Dermis microvascular lymphatic vessel endothelial cell (primary cell): ENCODE measurements around the gene IRF2BP1. TPM values are rescaled to one million over a fixed set of nuclear protein-coding genes. Genes with fewer than 3 reads are reported as not detected.
"Not testable (repeated sequence)": the region's sequence is repeated elsewhere in the genome, so short reads cannot be mapped to it uniquely, and the experiment has no call there.

Experiments used
- DNase-seq, 2 donors: peaks; one replicate each; pipeline versions ENCODE4 v3.0.0 to v3.0.0-alpha.2; 2010; ENCODE audit warnings: low read depth in 2 of 2
- total RNA-seq: library from RNA; depleted of rRNA; stranded (reverse); fragments of >200 nt; gene quantifications from 2 replicates; pipeline ENCODE4 v1.2.1, GENCODE V29; 2014

IRF2BP1 gene
- total RNA-seq, 1 donor from 2014 or later, result 14.9 TPM

DNA sequence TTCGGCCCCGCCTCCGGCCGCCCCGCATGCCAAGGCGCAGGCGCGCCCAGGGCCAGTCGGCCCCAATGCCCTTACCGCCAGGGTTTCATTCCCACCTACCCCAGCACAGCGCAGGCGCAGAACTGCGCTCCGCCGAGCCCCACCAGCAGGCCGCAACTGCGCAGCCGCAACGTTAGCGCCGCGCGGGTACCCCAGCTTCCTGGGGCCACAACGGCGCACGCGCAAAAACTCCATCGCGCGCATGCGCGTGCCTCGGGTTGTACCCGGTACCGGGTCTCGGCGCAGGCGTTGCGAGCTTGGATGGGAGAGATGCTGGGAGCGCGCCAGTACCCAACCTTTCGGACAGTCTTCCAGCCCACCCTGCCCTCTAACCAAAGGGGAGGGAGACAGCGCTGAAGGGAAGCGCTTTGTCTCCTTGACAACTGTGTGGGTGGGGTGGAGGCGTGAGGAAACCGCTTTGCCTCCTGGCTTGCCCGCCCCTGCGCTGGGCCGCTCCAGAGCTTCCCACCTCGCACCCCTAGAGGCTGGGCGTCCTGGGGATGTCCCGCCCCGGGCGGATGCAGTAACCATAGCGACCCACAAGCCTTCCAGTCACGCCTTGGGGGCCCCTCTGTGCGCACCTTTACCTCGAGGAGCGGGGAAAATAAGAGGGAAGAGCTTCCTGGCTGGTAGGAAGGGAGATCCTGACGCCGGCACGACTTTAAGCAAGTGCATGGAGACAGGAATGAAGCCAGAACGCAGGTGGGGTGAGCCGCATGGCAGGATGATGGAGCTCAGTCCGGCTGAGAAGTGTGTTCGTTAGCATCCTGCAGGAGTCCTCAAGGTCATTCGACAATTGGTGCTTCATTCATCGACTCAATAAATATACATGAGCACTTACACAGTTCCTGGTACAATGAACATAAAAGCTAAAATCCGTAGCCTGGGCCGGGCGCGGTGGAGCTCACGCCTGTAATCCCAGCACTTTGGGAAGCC is 17.0 kb upstream of the IRF2BP1 start:
- DNase-seq, result peak; percentile 93 to 97

DNA sequence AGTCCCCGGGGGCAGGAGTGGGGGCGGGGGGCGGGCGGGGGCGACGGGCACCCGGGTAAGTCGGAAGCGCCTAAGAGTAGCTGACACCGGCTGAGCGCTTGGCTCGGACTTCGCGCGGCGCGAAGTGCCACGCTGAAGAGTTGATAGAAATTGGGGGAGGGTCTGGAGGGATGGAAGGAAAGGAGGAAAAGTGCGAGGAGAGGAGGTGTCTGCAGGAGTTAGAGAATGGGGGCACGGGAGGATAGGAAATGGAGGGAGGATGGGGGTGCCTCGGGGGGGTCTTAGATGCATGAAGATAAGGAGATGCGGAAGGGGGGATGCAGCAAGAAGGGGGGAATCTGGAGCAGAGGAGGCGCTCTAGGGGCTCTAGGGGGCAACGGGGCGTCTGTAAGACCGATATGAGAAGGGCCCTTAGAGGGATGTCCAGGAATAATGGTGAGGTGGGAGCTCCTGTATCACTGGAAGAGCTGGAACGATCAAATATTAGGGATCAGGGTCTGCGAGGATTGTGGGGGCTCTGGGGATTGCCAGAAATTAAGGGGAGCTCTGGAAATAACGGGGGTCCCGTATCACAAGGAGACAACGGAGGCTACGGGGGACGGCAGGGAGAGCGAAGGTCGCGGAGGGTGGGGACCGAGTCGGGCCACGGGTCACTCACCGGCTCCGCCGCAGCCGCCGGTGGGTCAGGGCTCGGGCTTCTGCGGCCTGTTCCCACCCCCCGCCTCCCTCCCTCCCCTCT is 16.1 kb upstream of the IRF2BP1 start, which contains the start of gene MYPOP:
Gene MYPOP (minus strand): TSS at position 702 of the 739 bp plus-strand sequence. CDS start 840 bp downstream, outside the sequence.
- peak in 1 of 2 donors; percentile 21 for DNase-seq

DNA sequence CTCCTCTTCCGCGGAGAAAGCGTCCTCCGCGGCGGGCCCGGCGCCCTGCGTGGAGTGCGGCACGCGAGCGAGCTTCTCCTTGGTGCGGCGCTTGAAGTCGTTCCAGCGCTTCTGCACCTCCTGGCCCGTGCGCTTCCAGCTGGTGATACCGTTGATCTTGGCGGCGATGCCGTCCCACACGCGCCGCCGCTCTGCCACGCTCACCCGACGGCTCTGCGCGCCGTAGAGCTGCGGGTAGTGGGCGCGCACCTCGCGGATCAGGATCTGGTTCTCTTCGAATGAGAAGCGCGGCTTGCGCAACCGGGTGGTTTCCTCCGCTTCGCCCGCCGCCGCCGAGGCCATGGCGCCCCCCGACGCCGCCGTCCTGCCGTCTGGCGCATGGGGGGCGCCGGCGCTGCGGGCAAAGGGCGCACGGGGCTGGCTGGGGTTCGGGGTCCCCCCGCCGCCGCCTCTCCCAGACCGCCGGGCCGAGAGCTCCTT is 15.5 kb upstream of the IRF2BP1 start:
- DNase-seq, result peak; percentile 15 to 47

DNA sequence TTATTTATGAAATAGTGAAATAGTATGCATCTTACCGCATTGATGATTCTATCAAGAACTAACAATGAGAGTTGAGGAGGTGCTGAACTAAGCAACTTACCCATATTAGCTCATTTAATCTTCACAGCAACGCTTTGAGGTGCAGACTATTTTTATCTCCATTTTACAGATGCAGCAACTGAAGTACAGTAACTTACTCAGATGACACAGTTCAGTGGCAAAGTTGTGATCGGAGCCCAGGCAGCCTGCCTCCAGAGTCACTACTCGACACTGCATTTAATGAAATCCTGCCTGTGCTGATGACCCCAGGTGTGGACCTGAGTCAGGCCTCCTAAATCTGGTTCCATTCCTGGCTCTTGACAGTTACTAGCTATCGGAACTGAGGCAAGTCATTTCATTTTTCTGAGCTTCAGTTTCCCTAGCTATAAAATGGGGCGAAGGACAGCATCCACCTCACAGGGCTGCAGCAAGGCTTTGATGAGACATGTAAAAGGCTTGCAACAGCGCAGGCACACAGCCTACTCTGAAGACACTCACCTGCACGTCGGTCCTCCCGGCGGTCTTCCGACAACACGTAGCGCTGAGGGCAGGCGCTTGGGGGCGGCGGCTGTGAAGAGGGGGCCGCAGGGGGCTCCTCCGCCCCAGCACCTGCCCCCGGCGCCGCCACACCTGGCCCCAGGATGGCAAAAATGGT is 14.9 kb upstream of the IRF2BP1 start:
- no peak for DNase-seq

DNA sequence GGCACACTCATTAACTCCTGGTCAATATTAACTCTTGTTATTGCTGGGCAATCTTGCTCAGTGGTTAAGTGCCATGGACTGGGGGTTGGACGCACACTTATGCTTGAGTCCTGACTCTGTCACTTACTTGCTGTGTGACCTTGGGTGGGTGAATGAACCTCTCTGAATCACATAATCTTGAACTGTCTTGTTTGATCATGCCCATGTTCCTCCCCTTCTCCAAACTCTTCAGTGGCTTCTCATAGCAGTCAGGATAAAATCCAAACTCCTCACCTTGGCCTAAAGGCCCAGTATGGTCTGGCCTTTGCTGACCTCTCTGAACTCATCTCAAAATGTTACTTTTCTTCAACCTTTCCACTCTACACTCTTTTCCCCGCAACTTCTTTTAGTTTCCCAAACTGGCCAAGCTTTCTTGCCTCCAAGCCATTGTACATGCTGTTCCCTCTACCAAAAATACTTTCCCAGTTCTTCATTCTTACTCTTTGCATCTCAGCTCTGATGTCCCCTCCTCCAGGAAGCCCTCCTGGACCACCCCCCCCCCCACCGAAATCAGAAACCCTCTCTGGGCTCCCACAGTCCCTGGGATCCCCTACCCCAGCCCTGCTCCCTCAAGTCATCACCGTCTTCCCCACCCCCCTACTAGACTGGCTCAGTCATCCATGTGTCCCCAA is 14.1 kb upstream of the IRF2BP1 start:
- no peak for DNase-seq

DNA sequence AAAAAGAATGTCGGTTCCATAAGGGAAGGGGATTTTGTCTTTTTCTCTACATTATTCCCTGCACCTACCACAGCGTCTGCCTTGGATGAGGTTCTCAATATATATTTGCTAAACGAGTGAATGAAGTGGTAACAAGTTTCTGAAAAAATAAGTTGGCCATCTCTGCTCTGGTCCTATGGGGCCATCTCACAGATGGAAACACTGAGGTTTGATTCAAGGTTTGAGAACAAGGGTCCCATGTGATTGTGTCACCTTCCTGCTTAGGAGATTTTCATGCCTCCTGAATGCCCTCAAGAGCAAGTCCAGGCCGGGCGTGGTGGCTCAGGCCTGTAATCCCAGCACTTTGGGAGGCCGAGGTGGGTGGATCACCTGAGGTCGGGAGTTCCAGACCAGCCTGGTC is 13.3 kb upstream of the IRF2BP1 start:
- no peak for DNase-seq

DNA sequence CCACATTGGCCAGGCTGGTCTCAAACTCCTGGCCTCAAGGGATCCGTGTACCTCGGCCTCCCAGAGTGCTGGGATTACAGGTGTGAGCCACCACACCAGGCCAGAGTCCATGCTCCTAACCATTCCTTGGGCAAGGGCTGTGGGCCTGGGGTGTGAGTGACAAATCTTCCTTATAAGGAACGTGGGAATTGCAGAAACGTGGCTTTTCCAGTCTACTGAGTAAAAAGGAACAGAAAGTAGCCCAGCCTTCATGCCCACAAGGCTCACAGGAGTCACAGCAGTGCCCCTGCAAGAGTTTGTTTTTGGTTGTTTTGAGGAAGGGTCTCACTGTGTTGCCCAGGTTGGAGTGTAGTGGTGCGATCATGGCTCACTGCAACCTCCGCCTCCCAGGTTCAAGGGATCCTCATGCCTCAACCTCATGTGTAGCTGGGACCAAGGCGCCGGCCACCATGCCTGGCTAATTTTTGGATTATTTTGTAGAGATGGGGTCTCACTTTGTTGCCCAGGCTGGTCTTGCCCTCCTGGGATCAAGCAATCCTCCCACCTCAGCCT is 11.4 kb upstream of the IRF2BP1 start:
- DNase-seq, result no peak

DNA sequence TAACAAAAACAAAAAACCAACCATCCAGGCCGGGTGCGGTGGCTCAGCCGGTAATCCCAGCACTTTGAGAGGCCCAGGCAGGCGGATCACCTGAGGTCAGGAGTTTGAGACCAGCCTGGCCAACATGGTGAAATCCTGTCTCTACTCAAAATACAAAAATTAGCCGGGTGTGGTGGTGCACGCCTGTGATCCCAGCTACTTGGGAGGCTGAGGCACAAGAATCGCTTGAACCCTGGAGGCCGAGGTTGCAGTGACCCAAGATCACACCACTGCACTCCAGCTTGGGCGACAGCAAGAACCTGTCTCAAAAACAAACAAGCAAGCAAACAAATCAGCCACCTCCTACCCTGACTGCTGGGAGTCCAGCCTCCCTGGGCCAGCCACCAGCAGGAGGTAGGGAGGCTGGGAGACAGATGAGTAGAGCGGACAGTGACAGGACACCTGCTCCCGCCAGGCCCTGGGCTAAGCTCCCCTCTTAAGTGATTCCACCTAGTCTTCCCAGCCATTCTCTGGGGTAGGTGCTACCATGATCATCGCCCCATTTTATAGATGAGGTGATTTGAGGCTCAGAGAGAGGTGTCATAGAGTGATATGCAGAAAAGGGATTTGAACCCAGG is 10.2 kb upstream of the IRF2BP1 start:
- DNase-seq, result not testable (repeated sequence)

DNA sequence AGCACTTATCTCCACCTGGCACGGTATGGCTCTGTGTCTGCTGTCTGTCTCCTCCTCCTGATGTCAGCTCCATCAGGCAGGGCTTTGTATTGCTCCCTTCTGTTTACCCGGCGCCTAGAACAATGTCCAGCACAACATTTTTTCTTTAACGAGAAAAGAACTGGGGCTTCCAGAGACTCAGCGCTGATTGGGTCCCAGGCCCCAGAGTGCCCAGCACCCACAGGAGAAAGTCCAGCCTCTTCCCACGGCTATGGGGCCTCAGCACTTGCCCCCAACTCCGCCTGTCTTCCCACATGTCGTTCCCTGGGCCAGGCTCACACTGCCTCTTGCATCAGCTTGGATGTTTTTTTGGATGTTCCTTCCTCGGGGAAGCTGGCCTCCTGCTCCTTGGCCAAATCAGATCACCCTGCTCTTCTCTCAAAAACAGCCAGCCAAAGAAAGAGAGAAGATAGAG is 9.6 kb upstream of the IRF2BP1 start:
- no peak for DNase-seq

DNA sequence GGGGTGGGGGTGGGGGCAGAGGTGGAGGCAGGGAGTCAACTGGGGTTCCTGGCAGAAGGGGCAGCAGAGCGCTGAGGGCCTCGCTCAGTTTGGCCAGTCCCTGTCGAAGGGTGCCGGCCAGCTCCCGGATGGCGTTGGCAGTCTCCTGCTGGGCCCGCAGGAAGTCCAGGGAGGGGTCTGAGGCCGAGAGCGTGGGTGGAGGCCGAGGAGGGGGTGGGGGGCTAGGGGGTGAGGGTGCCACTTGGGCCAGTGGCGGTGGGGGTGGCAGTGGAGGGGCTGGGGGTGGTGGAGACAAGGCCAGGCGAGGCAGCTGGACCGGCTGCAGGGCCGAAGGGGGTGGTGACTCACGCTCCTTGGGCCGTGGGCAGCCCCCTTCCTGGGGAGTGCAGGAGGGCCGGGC is 4.9 kb upstream of the IRF2BP1 start:
- no peak for DNase-seq

DNA sequence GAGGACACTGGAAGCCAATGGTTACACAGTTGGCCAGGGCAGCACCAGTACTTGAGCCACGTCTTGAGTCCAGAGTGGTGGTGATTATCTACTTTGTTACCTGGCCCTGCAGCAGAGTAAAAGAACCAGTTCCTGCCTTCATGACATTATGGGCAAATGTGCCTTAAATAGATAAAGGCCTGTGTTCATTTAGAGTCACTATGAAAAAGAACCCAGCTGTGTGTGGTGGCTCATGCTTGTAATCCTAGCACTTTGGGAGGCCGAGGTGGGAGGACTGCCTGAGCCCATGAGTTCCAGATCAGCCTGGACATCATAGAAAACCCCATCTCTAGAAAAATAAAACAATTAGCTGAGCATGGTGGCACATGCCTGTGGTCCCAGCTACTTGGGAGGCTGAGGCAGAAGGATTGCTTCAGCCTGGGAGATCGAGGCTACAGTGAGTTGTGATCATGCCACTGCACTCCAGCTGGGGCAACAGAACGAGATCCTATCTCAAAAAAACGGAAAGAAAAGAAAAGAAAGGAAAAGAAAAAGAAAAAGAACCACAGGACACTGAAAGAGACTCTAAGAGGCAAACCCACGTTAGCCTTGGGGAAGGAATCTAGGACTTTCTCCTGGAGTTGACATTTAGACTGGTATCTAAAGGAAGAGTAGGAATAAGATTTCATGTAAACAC is 3.4 kb upstream of the IRF2BP1 start:
- DNase-seq, result no peak

DNA sequence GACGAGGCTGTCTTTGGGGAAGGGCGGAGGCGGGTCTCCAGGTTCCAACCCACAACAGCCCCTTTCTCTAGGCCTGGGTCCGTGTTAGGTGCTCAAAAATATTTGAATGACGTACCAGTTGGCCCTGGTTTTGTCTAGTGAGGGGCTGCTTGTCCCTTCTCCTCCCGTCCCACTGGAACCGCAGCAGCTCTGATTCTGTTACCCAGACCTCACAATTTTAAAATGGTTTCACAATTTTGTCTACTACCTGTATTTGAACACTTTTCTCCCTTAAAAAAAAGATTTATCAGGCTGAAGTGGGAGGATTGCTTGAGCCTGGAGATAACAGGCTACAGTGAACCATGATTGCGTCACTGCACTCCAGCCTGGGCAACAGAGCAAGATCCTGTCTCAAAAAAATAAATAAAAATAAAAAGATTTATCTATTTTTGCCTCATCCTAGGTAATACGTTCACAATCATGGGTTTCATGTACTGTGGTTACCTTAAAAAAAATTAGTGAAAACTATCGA is 1.3 kb upstream of the IRF2BP1 start:
- DNase-seq, result no peak

DNA sequence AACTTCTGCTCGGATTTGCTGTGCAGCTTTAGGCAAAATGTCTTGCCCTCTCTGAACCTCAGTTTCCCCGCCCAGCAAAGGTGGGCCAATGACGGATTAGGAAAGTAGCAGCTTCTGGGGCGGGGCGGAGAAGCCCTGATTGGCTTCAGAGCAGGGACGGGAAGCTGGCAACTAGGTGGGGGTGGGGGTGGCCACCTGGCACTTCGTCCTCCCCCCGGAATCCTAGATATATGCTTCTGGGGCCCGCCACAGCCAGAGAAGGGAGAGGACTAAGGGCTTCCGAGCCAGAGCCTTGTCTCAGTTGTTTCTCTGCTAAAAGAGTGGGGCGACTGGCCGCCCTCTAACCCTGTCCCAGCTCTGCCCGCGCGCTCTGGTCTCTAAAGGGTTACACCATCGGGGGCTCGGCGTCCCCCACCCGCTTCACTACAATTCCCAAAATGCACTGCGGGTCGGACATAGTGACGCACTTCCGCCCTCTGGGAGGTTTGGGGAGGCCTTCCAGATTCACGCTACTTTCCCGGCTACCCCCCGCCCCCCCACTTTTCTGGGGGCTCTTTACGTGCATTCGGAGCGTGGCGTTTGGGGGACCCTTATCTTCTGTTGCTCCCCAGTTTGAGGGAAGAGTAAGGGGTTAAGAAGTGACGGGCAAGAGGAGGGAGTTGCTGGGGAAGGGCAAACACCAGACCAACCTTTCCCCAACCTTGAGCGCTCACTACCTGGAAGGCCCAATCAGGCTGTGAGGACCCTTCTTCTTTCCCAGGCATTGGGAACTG is 672 bp upstream of the IRF2BP1 start:
- peak; percentile 87 to 93 for DNase-seq

DNA sequence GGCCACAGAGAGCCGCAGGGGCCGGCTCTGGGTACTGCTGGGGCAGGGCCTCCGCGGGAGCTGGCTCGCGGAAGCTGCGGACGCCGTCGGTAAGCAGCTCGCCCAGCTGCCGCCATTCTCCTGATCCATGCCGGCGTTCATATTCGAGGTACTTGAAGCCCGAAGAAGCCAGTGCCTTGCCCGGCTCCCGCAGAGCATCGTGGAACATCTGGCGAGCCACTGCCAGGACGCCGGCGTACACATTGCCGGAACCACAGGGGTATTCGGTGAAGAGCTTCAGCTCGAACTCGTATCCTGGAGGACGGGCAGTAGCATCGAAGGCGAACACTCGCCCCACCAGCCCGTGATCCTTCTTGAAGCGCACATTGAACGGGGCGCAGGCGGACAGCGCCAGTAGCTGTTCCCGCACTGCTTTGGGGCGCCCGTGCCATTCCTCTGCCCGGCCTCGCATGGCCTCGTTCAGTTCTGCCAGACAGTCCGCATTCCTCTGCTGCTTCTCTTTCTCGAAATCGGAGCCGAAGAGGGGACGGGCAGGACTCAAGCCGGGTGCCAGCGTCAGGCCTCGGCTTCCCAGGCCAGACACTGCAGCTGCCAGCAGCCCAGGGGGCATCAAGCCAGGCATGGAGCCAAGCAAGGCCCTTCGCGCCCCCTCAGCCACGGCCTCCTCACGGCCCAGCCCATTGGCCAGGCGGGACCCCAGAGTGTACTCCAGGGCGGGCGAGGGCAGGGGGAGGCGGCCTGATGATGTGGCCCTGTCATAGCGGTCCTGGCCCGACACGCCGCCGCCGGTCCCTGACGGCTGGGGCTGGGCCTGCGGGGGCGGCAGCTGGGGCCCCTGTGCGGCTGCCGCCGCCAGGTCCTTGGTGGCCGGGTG is 1.0 kb downstream of the IRF2BP1 start:
- DNase-seq, result no peak

DNA sequence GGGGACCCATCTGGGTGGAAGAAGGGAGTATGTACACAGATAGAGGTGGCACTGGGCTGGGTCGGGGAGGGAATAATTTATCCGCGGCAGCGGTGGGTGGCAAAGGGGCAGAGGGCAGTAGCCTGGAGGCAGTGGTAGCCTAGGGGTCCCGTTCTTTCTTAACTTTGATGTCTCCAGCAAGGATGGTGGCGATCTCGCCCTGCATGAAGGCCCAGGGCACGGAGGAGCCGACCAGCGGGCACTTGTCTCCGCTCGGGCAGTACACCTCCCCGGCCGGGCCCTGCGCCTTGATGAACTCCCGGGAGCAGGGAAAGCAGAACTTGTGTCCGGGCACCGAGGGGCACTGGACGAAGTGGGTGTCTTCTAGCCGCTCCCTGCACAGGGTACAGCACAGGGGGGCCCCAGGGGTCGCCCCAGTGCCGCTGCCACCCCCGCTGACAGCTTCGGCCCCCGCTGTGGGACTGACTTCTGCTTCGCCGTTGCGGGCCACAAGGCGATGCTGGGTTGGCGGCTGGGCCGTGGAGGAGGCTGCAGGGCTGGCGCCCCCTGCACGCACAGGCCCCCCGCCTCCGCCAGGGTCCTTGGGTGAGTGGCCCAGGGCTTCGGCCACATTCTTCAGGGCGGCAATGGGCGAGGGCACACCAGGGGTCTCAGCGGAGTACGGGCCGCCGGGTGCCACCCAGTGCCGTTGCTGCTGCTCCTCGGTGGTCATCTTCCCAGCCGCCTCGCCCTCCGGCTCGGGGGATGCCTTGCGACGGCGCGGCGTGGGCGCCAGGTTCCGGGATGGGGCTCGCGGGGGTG is 1.9 kb downstream of the IRF2BP1 start:
- DNase-seq, result no peak

DNA sequence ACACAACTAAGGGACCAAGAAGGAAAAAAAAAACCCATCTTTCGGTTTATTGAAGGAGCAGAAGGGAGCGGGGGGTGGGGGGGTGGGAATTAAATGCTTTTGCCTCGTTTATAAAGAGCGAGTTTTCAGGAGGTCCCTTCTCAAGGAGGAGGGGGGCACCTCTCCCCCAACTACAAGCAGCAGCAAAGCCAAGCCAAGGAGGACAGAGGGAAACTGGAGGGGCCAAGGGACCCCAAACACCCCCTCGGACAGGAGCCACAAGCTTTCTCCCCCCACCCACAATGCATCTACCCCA is 2.4 kb downstream of the IRF2BP1 start:
- no peak for DNase-seq
